NCI-H1417 (cell line): ENCODE measurements around the gene MYO7A.

Experiments
- DNase-seq, 3 experiments: peaks; one replicate each; lab custom pipeline; 2025; lab: John Stamatoyannopoulos, UW

Gene MYO7A

DNA sequence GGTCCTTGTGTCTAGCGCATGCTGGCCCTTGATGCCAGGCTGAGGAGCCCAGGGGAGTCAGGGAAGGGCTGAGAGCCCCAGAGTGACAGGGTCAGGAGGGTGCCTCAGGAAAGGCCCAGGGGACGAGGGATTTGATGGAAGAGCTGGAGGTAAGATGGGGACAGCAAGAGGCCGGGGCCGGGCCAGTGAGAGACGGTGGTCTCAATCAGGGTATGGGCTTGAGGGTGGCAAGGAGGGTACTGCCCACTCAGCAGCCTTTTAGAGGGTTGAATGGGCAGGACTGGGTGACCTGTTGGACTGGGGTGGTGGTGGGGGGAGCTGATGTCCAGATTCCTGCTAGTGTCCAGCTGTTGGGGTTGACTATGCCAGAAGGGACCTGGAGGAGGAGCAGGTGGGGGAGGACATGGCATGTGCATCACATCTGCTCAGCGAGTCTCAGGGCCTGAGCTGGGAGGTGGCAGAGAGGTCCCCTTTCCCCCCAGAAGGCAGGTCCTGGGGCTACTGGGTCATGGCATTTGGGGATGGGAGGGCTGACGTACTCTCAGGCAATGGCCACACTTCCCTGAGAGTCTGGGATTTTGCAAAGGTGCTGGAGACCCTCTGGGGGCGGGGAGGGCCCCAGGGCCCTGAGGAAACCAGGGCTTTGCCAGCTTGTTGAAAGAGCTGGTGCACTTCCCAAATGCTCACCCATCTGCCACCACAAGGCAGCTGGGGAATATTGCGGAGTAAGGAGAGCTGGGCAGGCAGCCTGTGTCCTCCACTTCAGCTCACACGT is 18.4 kb downstream of the MYO7A start:
- no peak for DNase-seq

GRCh38 chr11:77147036-77147315 is 18.9 kb downstream of the MYO7A start:
- DNase-seq, result no peak

DNA sequence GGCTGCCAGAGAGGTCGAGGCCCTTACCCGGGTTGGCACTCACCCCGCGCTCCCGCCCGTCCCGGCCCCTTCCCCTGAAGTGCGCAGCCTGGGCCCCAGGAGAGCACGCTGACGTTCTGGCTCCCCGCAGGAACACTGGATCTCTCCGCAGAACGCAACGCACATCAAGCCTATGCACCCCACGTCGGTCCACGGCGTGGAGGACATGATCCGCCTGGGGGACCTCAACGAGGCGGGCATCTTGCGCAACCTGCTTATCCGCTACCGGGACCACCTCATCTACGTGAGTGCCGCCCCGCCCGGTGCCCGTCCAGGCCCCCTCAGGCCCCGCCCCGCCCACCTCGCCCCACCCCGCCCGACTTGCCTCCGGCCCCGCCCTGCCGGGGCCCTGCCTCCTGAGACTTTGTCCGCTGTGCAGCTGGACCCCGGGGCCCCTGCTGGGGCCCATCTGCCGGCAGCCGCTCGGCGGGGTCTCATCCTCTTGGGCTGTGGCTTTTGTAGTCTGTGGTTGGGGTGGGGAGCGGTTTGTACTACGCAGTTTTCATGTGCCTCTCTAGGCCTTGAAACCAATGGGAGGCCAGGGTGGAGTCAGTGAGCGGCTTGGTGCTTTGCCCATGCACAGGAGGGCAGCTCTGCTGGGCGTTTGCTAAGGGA is 19.7 kb downstream of the MYO7A start:
- peak; percentile 9 to 61 (median 36) for DNase-seq

- DNase-seq, result no peak
Observed at GRCh38 chr11:77148963-77149715, 21.1 kb downstream of the MYO7A start.

DNA sequence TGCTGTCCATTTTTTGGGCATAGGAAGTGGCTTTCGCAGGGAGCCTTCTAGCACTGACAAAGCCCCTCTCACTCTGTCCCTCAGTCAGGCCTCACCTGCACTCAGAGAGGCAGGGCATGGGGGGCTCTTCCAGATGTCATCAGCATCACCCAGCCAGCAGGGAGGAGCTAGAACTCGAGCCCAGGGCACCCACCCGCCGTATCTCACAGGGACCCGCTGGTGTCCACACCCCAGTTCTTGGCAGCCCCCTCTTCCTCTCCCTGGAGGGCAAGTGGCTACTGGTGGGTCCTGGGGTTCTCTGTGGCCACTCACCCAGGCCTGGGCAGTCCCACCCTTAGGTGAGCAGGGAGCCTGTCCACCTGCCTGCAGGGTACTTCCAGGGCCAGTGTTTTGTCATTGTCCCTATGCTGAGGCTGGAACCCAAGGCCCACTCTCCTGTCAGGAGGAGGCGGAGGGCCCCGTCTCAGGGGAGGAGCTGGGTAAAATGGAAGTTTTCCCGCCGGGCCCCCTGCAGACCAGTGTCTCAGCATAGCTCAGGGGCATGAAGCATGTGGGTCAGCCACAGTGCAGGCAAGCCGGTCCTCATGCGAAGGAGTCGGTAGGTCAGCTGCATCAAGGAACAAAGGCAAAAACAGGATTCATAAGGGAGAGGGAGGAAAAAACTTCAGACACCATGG is 21.8 kb downstream of the MYO7A start:
- DNase-seq, result no peak

DNA sequence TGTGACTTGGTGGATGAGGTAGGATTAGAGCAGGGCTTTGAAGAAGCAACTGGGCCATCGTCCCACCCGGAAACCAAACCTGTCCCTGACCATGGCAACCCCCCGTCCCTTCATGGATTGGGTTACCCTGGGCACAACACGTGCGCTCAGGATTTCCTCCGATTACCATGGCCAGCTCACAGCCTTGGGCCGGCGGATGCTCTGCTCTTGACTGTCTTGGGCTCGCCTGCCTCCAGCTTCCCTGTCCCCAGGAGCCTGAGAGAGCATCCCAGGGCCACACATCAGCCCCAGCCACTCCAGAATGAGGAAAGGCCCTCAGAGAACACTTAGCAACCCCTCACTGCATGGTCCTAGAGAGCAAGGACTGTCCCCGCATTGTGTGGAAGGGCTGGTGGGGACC is 22.8 kb downstream of the MYO7A start:
- DNase-seq, result no peak

GRCh38 chr11:77151804-77152509 is 23.9 kb downstream of the MYO7A start:
- DNase-seq, result no peak

GRCh38 chr11:77152846-77153245 is 24.8 kb downstream of the MYO7A start:
- no peak for DNase-seq

GRCh38 chr11:77153276-77154185 is 25.5 kb downstream of the MYO7A start:
- DNase-seq, result no peak

GRCh38 chr11:77154381-77155081 is 26.5 kb downstream of the MYO7A start:
- peak in 1 of 3 experiments; percentile 25 for DNase-seq

- no peak for DNase-seq
Observed at GRCh38 chr11:77155082-77155475, 27.0 kb downstream of the MYO7A start.

DNA sequence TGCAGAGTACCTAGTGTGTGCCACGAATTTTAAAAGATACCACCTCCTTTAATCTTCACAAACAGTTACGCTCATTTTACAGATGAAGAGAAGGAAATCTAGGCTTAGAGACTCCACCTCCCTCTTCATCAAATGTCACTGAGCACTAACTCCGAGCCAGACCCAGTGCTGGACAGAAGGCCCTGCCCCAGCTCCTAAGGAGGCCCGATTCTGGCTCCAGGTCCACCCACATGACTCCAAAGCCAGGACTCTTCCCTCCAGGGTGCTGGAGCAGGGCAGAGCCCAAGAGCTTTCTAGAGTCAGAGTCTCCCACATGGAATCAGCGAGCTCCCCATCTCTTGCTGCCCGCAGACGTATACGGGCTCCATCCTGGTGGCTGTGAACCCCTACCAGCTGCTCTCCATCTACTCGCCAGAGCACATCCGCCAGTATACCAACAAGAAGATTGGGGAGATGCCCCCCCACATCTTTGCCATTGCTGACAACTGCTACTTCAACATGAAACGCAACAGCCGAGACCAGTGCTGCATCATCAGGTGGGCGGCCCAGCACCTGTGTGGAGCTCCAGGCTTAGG is 27.6 kb downstream of the MYO7A start:
- no peak for DNase-seq

DNA sequence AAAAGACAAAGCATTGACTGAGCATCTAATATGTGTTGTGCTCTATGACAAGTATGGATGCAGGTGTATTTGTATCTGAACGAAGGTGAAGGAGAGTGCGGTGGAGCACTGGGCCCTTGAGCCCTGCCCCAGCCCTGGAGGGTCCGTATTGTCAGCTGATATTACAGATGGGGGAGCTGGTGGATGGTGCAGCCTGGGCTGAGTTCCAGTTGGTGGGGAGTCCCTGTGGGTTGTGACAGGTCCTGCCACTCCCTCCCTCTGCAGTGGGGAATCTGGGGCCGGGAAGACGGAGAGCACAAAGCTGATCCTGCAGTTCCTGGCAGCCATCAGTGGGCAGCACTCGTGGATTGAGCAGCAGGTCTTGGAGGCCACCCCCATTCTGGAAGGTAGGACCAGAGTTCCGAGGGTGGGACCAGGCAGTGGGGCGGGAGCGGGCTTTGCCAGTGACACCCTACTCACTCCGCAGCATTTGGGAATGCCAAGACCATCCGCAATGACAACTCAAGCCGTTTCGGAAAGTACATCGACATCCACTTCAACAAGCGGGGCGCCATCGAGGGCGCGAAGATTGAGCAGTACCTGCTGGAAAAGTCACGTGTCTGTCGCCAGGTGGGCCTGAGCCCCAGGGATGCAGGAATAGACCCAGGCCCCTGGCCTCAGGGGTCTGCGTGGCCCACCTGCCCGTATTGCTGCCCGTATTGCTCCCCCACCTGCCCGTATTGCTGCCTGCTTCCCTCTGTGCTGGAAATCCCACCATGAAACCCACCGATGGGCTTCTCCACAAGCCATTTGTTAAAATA is 28.6 kb downstream of the MYO7A start:
- DNase-seq, result no peak

DNA sequence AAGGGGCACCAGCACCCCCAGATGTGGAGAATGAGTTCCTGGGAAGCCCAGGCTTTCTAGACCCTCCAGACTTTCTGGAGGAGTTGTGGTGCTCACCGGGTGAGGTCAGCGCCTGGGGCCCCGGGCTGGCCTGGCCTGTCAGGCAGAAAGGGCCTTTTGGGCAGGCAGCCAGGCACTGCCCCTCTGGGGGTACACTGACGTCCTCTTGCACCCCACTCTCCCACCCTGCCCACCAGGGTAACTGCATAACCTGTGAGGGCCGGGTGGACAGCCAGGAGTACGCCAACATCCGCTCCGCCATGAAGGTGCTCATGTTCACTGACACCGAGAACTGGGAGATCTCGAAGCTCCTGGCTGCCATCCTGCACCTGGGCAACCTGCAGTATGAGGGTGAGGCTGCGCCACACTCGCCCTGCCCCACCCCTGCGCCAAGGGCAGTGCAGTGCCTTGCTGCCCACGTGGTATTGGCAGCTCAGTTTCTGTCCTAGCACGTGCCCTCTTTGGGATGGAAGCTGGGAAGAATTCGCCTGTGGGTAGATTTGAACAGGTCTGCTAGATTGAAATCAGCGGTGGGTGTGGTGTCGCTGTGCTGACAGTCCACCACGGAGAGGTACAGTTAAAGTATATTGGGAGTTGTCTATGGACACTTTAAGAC is 30.1 kb downstream of the MYO7A start:
- DNase-seq, result no peak

- no peak for DNase-seq
Observed at GRCh38 chr11:77159219-77159936, 31.3 kb downstream of the MYO7A start.

DNA sequence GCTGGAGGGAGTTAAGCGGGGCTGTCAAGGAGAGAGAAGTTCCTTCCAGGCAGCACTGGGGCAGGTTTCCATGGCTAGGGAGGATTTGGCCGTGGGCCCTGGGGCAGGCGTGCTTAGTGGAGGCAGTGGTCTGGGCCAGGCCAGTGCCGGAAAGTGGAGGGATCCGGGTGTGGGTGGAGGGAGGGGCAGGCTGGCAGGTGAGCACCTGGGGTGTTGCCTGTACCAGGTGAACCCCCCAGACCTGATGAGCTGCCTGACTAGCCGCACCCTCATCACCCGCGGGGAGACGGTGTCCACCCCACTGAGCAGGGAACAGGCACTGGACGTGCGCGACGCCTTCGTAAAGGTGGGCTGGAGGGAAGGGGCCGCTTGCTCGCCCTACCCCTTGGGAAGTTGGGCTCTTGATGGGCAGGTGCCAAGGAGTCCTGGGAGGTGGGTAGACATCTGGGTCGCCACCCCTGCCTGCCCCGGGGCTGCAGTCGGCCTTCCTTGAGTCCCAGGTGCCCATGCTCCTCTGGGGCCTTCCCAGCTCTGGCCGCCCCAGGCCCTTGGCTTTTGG is 32.0 kb downstream of the MYO7A start:
- DNase-seq, result no peak

GRCh38 chr11:77163271-77163670 is 35.2 kb downstream of the MYO7A start:
- DNase-seq, result no peak

DNA sequence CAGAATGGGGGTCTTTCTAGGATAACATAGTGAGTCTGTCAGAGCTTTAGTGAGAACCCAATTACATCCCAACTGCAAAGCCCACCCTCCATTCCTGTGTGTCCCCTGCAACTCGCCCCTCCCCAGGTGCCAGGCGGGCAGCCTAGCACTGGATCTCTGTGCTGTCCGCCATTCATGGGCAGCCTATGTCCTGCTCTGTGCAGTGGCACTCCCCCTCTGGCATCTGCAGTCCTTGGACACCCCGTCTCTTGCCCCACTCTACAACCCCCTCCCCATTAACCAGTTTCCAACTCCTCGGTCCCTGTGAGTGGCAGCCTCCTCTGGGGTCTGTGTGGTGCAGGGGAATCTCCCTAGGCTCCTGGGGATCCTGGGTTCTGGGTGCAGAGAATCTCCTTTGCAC is 37.0 kb downstream of the MYO7A start:
- DNase-seq, result no peak
